Suprapubic skin (tissue), 4 donors: ENCODE results near the gene PXDC1.

ENCODE experiments used
- CTCF ChIP-seq, 2 donors: fragments of 200-600 bp in 1 of 2; fragments of 450-650 bp in 1 of 2; sonication (generic) in 1 of 2; IDR thresholded peaks; one replicate each; pipeline ENCODE4 v1.5.1; 2016 to 2019; ENCODE audit warnings: antibody characterized with exemption in 2 of 2, mild to moderate bottlenecking in 1 of 2, moderate library complexity in 1 of 2
- EP300 ChIP-seq: sonication (generic); formaldehyde crosslinking; IDR thresholded peaks from one replicate; pipeline ENCODE4 v1.6.1; 2017; ENCODE audit warnings: antibody characterized with exemption
- POLR2A ChIP-seq, 2 donors: fragments of 450-650 bp; IDR thresholded peaks; one replicate each; pipeline ENCODE4 v1.6.1; 2017; ENCODE audit warnings: antibody characterized with exemption in 2 of 2, mild to moderate bottlenecking in 2 of 2, moderate library complexity in 2 of 2
- POLR2AphosphoS5 ChIP-seq, 3 donors: sonication (generic); formaldehyde crosslinking; IDR thresholded peaks; one replicate each; pipeline ENCODE4 v1.6.1; 2017; ENCODE audit warnings: antibody characterized with exemption in 3 of 3

GRCh38 chr6:3775847-3776246, 24.3 kb upstream of the PXDC1 start:
- TF ChIP-seq CTCF (IDR thresholded peaks at IDR 0.05) = no peak
- no peak for TF ChIP-seq POLR2A (IDR thresholded peaks at IDR 0.05)
- no peak for TF ChIP-seq POLR2AphosphoS5 (IDR thresholded peaks at IDR 0.05)
- no peak for TF ChIP-seq EP300
